M059J (cell line): ENCODE measurements around the gene KLHL21. TPM values are rescaled to one million over a fixed set of nuclear protein-coding genes. Genes with fewer than 3 reads are reported as not detected.
"Not testable (repeated sequence)": the region's sequence is repeated elsewhere in the genome, so short reads cannot be mapped to it uniquely, and the experiment has no call there.

Experiments
- DNase-seq: peaks from one replicate; pipeline ENCODE4 v3.0.0-alpha.2; 2012; ENCODE audit warnings: low read depth
- total RNA-seq: library from RNA; depleted of rRNA; stranded (reverse); fragments of >200 nt; shearing (Covaris generic); gene quantifications from 2 replicates; pipeline ENCODE4 v1.2.3, GENCODE V29; 2014; rRNA removed

The KLHL21 gene
- total RNA-seq, result 14.4 and 32.2 TPM in 2 replicates

DNA sequence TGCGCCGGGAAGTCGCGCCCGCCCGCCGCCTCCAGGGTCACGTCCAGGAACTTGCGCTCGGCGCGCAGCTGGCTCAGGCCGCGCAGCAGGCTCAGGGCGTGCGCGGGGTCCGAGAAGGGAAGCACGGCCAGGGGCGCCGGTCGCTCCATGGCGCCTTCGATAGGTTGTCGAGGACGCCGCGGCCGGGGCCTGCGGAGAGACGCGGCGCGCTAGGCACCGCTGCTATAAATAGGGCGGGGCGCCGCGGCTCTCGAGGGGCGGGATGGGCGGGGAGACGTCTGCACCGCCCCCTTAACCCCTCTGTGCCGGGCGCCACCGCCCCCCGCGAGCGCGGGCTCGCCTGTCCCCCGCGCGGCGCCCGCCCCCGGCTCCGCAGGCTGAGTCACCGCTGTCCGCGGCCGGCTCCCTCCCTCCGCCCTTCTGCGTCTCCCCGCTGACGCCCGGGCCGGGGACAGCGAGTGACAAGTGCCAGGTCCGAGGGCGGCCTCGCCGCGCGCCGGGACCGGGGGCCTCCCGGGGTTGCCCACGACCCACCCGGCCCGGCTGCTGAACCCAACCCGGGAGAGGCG lies at the start of gene KLHL21:
TSS of gene KLHL21 (minus strand) at position 201 of the 569 bp plus-strand sequence. CDS start at position 149, 52 bp downstream.
- peak; percentile 87 for DNase-seq

DNA sequence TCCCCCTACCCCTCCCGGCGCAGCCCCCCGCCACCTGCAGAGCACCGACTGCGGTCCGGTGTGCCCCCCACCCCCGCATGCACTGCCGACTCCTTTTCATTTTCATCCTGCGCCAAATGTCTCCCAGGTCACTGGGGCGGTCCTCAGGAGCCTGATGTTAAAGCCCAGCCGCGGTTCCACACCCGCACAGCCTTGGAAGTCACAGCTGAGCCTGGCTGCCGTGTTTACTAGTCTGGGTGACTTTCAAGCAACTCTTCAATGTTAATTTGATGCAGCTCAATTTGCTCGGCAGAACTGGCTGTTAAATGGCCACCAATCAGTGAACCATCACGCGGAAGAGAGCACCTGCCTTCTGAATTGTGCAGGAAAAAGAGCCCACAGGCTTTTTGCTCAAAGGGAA lies 49.2 kb upstream of the KLHL21 start:
- DNase-seq, result no peak

GRCh38 chr1:6648556-6648955 lies 45.9 kb upstream of the KLHL21 start:
- DNase-seq, result no peak

DNA sequence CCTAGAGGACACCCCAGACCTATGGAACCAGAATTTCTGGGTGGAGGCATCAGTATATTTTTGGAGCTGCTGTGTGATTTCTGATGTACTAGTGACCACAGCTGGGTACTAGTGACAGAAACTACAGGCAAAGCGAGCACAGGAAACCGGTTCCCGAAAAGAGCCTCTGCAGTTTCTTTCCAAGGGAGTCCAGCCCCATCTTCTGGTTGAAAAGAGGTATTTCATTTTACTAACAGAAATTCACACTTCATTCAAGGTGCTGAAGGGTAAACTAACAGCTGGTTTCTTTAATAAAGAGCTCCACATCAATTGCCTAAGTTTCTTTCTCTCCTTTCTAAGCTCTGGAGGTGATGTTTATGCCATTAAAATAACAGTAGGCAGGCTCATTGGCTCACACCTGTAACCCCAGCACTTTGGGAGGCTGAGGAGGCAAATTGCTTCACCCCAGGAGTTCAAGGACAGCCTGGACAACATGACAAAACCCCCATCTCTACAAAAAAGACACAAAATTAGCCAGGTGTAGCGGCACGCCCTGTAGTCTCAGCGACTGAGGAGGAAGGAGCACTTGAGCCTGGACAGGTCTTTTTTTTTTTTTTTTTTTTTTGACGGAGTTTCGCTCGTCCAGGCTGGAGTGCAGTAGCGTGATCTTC lies 44.0 kb upstream of the KLHL21 start:
- peak; percentile 44 for DNase-seq

DNA sequence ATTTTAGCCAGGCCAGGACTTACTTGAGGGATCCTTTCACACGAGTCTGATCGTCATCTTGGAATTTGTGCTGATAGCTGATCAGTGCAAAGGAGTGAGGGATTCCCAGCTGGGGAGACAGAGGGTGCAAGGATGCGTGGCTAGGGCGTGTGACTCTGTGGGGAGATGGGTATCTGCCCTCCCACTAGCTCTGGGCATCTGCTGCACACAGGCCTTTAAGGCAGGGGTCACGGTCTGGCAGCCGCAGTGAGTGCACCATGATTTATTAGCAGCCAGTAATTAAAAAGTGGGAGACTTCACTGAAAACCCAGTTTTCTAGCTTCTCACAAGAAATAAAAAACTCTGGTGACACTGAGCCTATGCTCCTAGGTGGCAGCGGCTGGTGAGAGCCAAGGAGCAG lies 42.3 kb upstream of the KLHL21 start:
- DNase-seq, result no peak

DNA sequence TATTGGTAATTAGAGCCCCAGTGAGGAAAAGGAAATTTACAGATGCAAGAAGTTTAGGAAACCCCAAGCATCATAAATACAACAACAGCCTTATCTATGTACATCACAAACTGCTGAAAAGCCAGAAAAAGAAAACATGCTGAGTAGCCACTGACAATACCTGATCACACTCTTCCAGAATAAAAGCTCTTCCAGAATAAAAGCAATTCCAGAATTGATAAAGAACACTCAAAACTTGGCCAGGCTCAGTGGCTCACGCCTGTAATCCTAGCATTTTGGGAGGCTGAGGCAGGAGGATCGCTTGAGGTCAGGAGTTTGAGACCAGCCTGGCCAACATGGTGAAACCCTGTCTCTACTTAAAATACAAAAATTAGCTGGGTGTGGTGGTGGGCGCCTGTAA lies 38.2 kb upstream of the KLHL21 start:
- not testable (repeated sequence) for DNase-seq

- no peak for DNase-seq
Measured at GRCh38 chr1:6638226-6638625, 35.6 kb upstream of the KLHL21 start.

DNA sequence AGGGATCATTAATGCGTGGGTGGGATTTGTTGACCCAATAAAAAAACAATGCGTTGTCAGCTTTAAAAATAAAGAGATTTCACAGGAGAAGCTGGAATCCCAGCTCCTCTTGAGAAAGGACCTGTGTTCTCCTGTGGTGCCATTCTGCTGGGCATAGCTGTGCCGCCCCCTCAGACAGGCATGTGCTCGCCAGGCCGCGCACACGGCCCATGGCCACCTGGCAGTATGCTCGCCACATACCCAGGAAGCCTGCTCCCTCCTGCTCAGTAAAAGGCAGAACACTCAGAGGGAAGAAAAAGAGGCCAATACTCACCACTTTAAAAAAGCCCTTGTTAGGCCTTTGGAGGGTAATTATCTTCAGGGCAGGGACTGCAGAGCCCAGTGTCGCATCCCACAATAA lies 35.1 kb upstream of the KLHL21 start:
- no peak for DNase-seq

GRCh38 chr1:6636778-6637177 lies 34.1 kb upstream of the KLHL21 start:
- DNase-seq, result not testable (repeated sequence)

GRCh38 chr1:6635910-6636760 lies 33.5 kb upstream of the KLHL21 start:
- no peak for DNase-seq

DNA sequence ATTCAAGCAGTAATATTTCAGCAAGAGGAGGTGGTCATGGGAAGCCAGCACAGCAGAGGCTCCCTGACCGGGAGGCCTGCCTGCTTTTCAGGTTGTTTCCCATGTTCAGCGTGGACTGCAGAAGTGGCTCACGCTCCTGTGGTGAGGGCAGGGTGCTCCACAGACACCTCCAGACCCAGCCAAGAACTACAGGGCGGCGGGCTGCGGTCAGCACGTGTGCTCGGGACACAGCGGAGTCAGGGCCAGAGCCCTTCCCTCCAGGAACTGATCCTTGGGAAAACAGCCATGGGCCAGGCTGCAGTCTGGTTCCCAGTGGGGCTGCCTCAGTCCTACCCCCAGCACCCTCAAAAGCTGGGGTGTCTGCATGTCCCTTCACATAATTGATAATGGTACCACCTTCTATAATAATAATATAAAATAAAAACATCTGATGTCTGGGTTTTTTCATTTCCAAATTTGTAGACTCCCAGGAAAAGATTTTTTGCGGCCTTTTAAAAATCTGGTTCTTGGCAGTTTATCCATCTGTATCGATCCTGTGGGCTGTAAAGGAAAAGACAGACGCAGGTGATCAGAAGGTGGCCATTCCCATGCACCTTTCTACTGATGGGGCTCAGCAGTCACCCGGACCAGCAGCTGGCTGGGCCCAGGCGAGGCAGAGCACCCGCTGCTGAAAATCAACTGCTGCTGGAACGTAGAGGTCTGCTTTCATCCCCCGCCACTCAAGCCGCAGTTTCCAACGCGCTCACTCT lies 32.7 kb upstream of the KLHL21 start:
- DNase-seq, result no peak

DNA sequence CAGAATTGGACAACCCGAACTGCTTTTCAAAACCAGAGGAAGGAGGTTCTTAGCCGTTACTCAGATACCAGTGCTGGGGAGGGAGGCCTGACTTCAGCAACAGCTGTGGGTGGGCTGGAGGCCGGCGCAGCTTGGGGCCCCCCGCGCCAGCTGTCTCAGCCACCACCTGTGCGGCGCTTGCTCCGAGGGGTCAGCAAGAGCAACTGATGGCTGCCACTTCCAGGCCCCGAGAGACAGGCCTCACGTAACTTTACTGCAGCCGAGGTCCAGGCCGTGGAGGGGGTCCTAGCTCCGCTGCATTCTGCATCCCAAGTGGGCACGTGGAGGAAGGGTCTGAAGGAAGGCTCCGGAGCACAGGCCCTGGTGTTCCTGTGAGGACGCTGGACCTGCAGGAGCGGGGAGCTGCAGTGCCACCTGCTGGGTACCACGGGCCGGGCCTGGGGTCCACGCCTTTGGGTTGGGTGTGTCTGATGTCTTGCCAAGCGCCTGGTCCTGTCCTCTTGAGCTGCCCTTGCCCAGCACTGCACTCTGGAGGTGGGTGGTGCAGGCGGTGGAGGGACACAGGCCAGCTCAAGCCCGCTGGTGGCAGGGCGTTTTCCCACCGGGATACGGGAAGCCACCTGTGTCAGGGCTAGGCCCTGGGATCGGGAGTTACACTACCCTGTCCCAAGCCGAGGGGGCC lies 31.8 kb upstream of the KLHL21 start:
- peak; percentile 33 for DNase-seq

DNA sequence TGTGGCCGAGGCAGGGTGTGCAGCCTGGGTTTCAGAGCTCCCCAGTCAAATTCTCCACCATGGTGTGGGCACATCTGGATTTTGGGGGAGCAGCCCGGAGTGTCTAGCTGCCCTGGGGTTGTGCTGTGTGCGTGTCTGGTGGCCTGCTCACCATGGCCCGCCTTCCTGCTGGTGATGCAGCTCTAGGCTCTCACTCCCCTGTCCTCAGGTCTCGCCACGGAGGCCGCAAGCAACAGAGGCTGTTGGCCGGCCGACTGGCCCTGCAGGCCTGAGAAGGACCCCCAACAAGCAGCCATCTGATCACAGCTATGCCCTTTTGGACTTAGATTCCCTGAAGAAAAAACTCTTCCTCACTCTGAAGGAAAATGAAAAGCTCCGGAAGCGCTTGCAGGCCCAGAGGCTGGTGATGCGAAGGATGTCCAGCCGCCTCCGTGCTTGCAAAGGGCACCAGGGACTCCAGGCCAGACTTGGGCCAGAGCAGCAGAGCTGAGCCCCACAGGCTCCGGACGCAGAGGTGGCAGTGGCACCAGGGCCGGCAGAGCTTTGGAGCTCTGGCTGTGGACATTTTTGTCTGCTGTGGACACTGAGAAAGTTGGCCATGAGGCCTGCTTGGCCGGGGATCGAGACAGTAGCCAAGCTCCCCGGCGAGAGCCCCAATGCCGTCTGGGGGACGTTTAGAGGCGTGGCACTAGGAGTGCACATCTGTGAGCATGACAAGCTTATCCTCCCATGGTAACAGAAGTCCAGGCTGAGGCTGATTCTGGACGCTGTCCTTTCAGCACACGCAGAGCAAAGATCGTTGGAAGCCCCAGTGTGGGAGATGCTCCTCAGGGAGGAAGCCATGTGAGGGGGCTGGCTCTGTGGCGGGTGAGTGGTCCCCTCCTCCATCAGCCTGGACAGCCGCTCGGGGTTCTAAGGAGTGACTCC lies 30.2 kb upstream of the KLHL21 start:
- no peak for DNase-seq

GRCh38 chr1:6631058-6631457 lies 28.4 kb upstream of the KLHL21 start:
- DNase-seq, result no peak

DNA sequence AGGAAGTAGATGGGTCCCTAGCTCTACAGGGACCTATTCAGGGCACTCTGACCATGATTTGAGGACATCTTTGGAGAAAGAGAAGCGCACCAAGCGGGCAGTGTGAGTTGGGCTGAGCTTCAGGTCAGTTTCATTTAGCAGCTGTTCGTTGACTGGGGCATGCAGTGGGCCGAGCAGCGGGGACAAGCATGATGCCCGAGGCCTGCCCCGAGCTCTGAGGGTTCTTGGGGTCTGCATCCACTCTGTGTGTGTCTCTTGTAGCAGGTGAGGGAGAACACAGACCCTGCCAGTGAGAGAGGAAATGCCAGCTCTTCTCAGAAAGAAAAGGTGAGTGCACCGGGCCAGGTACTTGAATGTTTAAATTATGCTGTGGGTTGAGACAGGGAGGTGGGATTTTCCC lies 27.4 kb upstream of the KLHL21 start:
- no peak for DNase-seq

- DNase-seq, result no peak
Measured at GRCh38 chr1:6628971-6629479, 26.4 kb upstream of the KLHL21 start.

DNA sequence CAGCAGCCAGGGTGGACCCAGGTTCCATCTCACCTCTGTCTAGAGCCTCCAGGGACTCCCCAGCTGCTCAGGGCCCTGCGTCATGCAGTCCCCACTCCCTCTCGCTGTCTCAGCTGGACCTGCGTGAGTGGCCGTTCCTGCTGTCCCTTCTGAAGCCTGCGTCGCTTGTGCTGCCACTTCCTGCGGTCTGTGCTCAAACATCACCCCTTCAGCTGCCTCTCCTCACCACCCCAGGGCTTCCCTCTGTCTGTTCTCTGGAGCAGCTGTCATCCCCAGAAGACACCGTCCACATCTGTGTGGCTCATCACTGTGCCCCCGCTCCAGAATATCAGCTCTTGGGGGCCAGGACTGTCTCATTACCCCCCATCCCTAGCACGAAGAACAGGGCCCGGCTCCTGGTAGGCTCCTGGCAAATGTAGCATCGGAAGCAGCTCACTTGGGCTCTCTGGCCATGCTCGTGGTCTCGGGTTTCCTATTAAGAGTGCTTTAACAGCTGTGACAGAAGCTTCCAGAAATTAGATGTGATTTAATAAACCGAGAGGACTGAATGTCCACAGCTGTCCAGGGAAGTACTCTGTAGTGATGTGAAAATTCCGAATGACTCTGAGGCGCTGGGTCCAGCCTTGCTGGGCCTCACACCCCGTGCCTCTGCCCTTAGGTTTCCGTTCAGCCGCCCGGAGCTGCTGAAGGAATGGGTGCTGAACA lies 25.3 kb upstream of the KLHL21 start:
- DNase-seq, result no peak

DNA sequence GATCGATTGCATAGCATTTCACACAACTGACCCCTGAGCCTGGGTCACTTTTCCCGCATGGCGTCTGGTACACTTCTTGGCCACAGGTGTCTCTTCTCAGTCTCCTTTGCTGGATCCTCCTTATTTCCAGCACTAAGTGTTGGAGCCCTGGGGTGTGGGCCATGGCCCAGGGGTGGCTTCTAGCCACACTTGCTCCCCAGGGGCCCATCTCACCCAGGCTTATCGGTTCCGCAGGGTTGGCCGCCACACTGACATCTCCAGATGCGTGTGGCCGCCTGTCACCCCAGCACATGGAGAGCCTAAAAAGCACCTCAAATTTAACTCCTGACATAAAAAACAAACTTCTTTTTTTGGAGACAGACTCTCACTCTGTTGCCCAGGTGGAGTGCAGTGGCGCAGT lies 24.4 kb upstream of the KLHL21 start:
- no peak for DNase-seq

DNA sequence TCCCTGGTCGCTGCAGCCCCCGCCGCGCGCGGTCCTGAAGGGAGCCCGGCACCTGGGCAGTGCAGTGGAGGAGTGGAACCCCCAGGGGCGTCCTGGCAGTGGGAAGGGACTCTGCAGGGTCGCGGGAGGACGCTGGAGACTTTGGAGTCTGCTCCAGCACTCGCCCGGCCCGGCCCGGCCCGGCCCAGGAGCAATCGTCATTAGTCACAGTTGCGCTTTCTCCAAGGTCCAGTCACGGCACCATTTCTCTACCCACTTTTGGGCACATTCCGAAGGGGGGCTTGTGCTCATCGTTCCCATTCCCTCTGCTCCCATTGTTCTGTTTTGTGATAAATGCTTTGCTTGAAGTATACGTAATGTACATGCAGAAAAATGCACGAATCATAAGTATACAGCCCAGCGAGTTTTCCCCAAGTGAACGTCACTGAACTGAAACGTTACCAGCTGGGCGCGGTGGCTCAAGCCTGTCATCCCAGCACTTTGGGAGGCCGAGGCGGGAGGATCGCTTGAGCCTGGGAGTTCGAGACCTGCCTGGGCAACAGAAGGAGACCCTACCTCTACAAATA lies 23.0 kb upstream of the KLHL21 start:
- peak; percentile 19 for DNase-seq
